Gastrocnemius medialis (tissue), 4 donors: ENCODE data around the gene STK39. TPM values are rescaled to one million over a fixed set of nuclear protein-coding genes. Genes with fewer than 3 reads are reported as not detected.

Experiments used
- ATAC-seq, 2 donors: fragments of 150-250 bp; one replicate each; pipeline ENCODE4 v1.9.1; 2016
- DNase-seq, 2 donors: peaks; one replicate each; pipeline ENCODE4 v3.0.0-alpha.2; 2019
- H3K27ac ChIP-seq, 4 donors: fragments of 200-600 bp; sonication (generic); 1 replicate in 1 of 4; 2 replicates in 3 of 4; pipeline ENCODE4 v1.5.1; 2016 to 2018; ENCODE audit warnings: mild to moderate bottlenecking in 2 of 4, moderate library complexity in 1 of 4
- H3K27me3 ChIP-seq, 3 donors: fragments of 200-600 bp; sonication (generic) in 2 of 3; 1 replicate in 1 of 3; 2 replicates in 2 of 3; pipeline versions ENCODE4 v1.5.1 to v1.6.0; 2016 to 2019; ENCODE audit warnings: mild to moderate bottlenecking in 1 of 3, moderate library complexity in 1 of 3
- H3K36me3 ChIP-seq, 2 donors: fragments of 200-600 bp; sonication (generic) in 1 of 2; one replicate each; pipeline ENCODE4 v1.5.1; 2017 to 2018
- H3K4me1 ChIP-seq, 2 donors: fragments of 200-600 bp; sonication (generic) in 1 of 2; one replicate each; pipeline ENCODE4 v1.5.1; 2016 to 2017; ENCODE audit warnings: mild to moderate bottlenecking in 2 of 2
- H3K4me3 ChIP-seq, 4 donors: fragments of 200-600 bp; sonication (generic) in 3 of 4; 1 replicate in 1 of 4; 2 replicates in 3 of 4; pipeline ENCODE4 v1.5.1; 2016 to 2019; ENCODE audit warnings: mild to moderate bottlenecking in 2 of 4
- H3K9me3 ChIP-seq, 3 donors: fragments of 200-600 bp; sonication (generic) in 2 of 3; 1 replicate in 1 of 3; 2 replicates in 2 of 3; pipeline ENCODE4 v1.5.1; 2016 to 2019
- POLR2A ChIP-seq, 2 donors: fragments of 450-650 bp; IDR thresholded peaks; one replicate each; pipeline ENCODE4 v1.6.1; 2017; ENCODE audit warnings: antibody characterized with exemption in 2 of 2, mild to moderate bottlenecking in 2 of 2, moderate library complexity in 2 of 2
- in situ Hi-C, 4 donors: fragments of 200-750 bp; cut with MboI; loops; one replicate each; pipeline versions ENCODE4 v1.15.0 to v1.8.0; 2017; ENCODE audit warnings: low sequenced_read_pairs in 4 of 4
- intact Hi-C: fragments of 100-400 bp; cut with DNase I; formaldehyde crosslinking; loops from one replicate; pipeline ENCODE4 v1.15.1; 2023; ENCODE audit warnings: low total_unique reads
- total RNA-seq, 4 donors: library from RNA; depleted of rRNA; stranded (reverse); fragments of >200 nt; gene quantifications; one replicate each; pipeline versions ENCODE4 v1.1.0 to v1.2.3, GENCODE V29; 2016
- TF ChIP-seq, protein P1 (sequence below), 5 experiments: fragments of 450-650 bp in 3 of 5; fragments of 200-600 bp in 2 of 5; sonication (generic) in 2 of 5; IDR thresholded peaks in 4 of 5; conservative IDR thresholded peaks in 1 of 5; 1 replicate in 4 of 5; 2 replicates in 1 of 5; pipeline ENCODE4 v1.5.1; 2016 to 2019; ENCODE audit warnings: antibody characterized with exemption in 5 of 5, mild to moderate bottlenecking in 3 of 5, moderate library complexity in 3 of 5

The STK39 gene
- total RNA-seq, 4 donors from 2014 or later, result 0.66 to 2.9 (median 1.9) TPM

DNA sequence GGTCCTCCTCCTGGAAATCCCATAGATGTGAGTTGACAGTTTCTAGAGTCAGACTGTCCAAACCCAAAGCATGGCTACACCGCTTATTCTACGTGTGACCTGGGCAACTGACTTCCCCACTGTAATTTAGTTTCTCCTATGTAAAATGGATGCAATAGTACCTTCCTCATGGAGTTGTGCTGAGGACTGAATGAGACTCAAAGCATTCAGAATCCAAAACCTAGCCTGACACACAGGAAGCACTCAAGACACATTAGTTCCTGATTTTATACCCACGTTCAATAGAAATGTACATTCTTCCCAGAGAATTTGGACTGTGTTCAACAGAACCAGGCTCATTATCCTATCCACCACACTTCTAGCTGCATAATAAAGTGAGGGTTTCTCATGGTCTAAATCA lies 88.8 kb downstream of the STK39 start:
- H3K36me3 ChIP-seq, result no peaks in the 10 kb centered on the region
- H3K27ac ChIP-seq, result no peak overlapping the region
- H3K4me1 ChIP-seq, result no peaks in the 10 kb centered on the region
- ATAC-seq, result no peak
- TF ChIP-seq, protein P1, sequence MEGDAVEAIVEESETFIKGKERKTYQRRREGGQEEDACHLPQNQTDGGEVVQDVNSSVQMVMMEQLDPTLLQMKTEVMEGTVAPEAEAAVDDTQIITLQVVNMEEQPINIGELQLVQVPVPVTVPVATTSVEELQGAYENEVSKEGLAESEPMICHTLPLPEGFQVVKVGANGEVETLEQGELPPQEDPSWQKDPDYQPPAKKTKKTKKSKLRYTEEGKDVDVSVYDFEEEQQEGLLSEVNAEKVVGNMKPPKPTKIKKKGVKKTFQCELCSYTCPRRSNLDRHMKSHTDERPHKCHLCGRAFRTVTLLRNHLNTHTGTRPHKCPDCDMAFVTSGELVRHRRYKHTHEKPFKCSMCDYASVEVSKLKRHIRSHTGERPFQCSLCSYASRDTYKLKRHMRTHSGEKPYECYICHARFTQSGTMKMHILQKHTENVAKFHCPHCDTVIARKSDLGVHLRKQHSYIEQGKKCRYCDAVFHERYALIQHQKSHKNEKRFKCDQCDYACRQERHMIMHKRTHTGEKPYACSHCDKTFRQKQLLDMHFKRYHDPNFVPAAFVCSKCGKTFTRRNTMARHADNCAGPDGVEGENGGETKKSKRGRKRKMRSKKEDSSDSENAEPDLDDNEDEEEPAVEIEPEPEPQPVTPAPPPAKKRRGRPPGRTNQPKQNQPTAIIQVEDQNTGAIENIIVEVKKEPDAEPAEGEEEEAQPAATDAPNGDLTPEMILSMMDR (IDR thresholded peaks at IDR 0.05 in 4 of 5, conservative IDR thresholded peaks at IDR 0.05 in 1 of 5), result no peak
- no peak for TF ChIP-seq POLR2A (IDR thresholded peaks at IDR 0.05)
- no peaks in the 10 kb centered on the region for H3K27me3 ChIP-seq
- in situ Hi-C loops, result no loop called here
- no peaks in the 10 kb centered on the region for H3K9me3 ChIP-seq
- no peak for DNase-seq
- H3K4me3 ChIP-seq, result no peak overlapping the region
- intact Hi-C loops, result no loop called here

DNA sequence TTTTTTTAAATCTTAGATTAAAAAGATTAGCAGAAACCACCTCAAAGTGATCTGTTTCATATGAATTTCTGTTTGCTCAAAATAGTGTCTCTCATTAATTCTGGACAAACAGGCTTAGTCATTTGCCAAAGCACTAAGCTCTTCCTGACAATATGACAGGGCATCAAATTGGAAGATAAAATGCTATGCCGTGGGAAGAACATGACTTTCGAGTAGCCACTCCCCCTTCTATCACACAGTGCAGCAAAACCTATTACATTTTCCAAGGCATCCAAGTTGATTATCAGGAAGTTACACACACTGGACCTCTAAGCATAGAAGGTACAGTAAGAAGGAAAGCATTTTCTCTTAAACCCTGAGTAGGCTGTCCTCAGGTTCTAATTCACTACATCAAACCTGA lies 89.5 kb downstream of the STK39 start:
- Histone ChIP-seq H3K4me1 (no peaks in the 10 kb centered on the region), H3K27ac (no peak overlapping the region)

DNA sequence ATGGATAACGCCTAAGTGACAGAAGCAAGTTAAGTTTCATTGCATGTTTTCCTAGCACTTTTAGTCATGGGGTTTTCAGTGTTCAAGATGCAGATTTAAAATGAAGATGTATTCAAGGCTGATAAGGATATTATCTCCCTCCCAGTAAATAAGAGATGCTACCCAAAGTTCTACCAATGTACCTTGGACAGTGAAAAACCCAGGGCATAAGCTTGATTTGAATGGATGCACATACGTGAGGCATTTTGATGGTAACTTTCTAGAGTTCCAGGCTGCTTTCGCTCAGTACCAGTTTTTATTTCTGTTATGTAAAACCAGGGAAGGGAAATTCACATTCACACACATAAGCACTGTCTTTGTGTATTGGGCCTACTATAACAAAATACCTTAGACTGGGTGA lies 90.3 kb downstream of the STK39 start:
- in situ Hi-C loops (no loop called here), intact Hi-C loops (no loop called here)
- no peaks in the 10 kb centered on the region for H3K9me3 ChIP-seq
- TF ChIP-seq POLR2A (IDR thresholded peaks at IDR 0.05), result no peak
- TF ChIP-seq, protein P1 (IDR thresholded peaks at IDR 0.05 in 4 of 5, conservative IDR thresholded peaks at IDR 0.05 in 1 of 5), result no peak
- no peak overlapping the region for H3K27ac ChIP-seq
- H3K27me3 ChIP-seq, result no peaks in the 10 kb centered on the region
- ATAC-seq (no peak), DNase-seq (no peak)
- no peaks in the 10 kb centered on the region for H3K4me1 ChIP-seq
- no peak overlapping the region for H3K4me3 ChIP-seq
- H3K36me3 ChIP-seq, result no peaks in the 10 kb centered on the region

More for the DNA sequence above, 89.5 kb downstream of the STK39 start:
- no peak for DNase-seq
- H3K4me3 ChIP-seq, result no peak overlapping the region
- TF ChIP-seq POLR2A (IDR thresholded peaks at IDR 0.05), result no peak
- TF ChIP-seq, protein P1 (IDR thresholded peaks at IDR 0.05 in 4 of 5, conservative IDR thresholded peaks at IDR 0.05 in 1 of 5), result no peak
- H3K9me3 ChIP-seq, result no peaks in the 10 kb centered on the region
- no peak for ATAC-seq
- intact Hi-C loops, result no loop called here
- no peaks in the 10 kb centered on the region for H3K36me3 ChIP-seq
- H3K27me3 ChIP-seq, result no peaks in the 10 kb centered on the region
- in situ Hi-C loops, result no loop called here

DNA sequence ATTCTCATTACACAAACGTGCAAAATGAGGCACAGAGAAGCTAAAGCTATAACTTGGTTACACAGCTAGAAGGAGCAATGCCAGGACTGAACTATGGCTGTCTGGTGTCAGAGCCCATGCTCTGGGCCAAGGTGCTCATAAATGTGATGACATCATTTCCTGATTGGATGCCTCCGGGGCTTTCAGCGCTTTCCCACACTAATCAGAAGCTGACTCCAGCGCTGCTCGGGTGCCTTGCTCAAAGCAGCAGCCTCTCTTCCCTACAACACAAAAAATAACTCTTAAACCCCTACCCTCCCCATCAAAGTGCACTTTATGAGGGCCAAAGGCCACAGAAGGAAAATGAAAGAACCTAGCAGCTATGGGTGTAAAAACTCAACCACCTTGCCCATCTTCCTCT lies 90.7 kb downstream of the STK39 start:
- H3K27me3 ChIP-seq, result no peaks in the 10 kb centered on the region

More for the DNA sequence above, 90.7 kb downstream of the STK39 start:
- no peak for ATAC-seq
- TF ChIP-seq POLR2A (IDR thresholded peaks at IDR 0.05), result no peak
- TF ChIP-seq, protein P1 (IDR thresholded peaks at IDR 0.05 in 4 of 5, conservative IDR thresholded peaks at IDR 0.05 in 1 of 5), result no peak
- Histone ChIP-seq H3K9me3 (no peaks in the 10 kb centered on the region), H3K36me3 (no peaks in the 10 kb centered on the region), H3K4me3 (no peak overlapping the region), H3K27ac (no peak overlapping the region), H3K4me1 (no peaks in the 10 kb centered on the region)
- DNase-seq, result no peak
- in situ Hi-C loops, result no loop called here
- intact Hi-C loops, result no loop called here
